ENCODE data around the gene GAPVD1.
"Not testable (repeated sequence)": the region's sequence is repeated elsewhere in the genome, so short reads cannot be mapped to it uniquely, and the experiment has no call there.

Gene GAPVD1, protein sequence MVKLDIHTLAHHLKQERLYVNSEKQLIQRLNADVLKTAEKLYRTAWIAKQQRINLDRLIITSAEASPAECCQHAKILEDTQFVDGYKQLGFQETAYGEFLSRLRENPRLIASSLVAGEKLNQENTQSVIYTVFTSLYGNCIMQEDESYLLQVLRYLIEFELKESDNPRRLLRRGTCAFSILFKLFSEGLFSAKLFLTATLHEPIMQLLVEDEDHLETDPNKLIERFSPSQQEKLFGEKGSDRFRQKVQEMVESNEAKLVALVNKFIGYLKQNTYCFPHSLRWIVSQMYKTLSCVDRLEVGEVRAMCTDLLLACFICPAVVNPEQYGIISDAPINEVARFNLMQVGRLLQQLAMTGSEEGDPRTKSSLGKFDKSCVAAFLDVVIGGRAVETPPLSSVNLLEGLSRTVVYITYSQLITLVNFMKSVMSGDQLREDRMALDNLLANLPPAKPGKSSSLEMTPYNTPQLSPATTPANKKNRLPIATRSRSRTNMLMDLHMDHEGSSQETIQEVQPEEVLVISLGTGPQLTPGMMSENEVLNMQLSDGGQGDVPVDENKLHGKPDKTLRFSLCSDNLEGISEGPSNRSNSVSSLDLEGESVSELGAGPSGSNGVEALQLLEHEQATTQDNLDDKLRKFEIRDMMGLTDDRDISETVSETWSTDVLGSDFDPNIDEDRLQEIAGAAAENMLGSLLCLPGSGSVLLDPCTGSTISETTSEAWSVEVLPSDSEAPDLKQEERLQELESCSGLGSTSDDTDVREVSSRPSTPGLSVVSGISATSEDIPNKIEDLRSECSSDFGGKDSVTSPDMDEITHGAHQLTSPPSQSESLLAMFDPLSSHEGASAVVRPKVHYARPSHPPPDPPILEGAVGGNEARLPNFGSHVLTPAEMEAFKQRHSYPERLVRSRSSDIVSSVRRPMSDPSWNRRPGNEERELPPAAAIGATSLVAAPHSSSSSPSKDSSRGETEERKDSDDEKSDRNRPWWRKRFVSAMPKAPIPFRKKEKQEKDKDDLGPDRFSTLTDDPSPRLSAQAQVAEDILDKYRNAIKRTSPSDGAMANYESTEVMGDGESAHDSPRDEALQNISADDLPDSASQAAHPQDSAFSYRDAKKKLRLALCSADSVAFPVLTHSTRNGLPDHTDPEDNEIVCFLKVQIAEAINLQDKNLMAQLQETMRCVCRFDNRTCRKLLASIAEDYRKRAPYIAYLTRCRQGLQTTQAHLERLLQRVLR (N-terminal part only)

DNA sequence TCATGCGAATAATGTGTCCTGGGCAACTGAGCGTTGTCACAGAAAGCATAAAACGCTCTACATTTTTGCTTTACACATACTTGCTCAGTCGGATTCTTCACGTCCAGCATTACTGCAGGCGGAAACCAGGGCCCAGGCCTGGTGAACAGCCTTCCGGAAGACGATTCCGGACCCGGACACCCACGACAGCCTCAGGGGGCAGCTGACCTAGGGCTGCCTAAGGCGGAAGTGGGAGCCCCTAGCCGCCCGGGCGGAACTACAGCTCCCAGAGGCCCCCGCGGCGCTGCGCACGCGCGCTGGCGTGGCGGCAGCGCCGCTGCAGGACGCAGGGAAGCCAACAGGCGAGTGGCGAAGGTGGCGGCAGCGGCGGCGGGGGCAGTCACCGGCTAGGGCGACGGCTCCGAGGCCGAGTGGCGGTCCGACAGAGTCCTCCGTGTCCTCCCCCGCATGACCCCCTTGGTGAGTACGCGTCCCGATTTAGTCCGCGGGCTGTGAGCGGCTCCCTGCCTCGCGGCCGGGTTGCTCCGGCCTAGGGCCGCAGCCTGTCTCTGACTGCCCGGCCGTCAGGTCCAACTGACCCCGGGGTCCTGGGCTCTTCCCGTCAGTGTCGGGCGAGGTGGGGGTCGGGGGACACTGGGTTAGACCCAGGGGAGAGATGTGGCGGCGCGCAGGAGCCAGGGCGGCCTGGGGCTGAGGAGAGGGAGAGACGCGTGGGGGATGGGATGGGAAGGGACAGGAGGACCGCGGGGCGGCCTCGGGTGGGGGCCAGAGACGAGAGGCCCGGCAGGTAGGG, at the start of gene GAPVD1:
Gene GAPVD1, plus strand, starts transcription at position 326 of the 793 bp plus-strand sequence. CDS start 37,096 bp downstream, outside the sequence.
- Mint-ChIP-seq H3K9me3 (no peaks in the 10 kb centered on the region), H3K4me3 (peak within 1 kb of the TSS; percentile 99), H3K27me3 (peaks cover 9% of the 10 kb centered on the region), H3K36me3 (peaks cover 26% of the 10 kb centered on the region), H3K27ac (peak within 1 kb of the TSS; percentile 85), H3K4me1 (peaks cover 46% of the 10 kb centered on the region)
- DNase-seq = peak; percentile 91
- CTCF ChIA-PET = interaction anchor here (0.6 to 1.7 kb wide), 5 partner anchors 7 to 308 kb away, joined by 3 to 9 read pairs (median 3); partner anchors contain the start of gene HSPA5

DNA sequence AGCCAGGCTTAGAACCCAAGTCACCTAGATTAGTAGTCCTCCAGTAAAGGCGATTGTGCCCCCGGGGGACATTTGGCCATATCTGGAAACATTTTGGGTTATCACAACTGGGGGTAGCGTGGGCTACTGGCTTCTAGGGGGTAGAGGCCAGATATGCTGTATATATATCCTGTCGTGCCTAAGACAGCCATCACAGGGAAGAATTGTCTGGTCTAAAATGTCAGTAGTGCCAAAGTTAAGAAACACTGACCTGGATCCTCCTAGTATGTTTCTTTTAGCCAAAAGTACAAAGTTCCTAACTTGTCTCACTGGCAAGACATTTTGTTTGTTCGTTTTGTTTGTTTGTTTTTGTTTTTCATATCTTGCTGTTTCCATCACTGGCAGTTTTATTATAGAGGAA, 47.4 kb upstream of the GAPVD1 start:
- Mint-ChIP-seq H3K36me3 (peaks cover 25% of the 10 kb centered on the region), H3K27ac (peak overlapping the region; percentile 64), H3K9me3 (no peaks in the 10 kb centered on the region), H3K27me3 (no peaks in the 10 kb centered on the region), H3K4me1 (no peaks in the 10 kb centered on the region), H3K4me3 (no peak overlapping the region)
- CTCF ChIA-PET = no interaction called here
- DNase-seq = no peak

DNA sequence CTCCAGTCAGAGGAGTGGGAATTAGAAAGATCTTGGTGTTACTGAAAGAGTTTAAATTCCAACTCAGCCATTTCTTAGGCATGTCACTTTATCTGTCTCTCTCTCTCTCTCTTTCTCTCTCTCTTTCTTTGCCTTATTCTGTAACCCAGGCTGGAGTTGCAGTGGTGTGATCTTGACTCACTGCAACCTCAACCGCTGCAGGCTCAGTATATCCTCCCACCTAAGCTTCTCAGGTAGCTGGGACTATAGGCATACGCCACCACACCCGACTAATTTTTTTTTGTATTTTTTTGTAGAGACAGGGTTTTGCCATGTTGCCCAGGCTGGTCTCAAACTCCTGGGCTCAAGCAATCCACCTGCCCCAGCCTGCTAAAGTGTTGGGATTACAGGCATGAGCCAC, 43.0 kb upstream of the GAPVD1 start:
- no peaks in the 10 kb centered on the region for H3K27me3 Mint-ChIP-seq
- no peak for DNase-seq
- H3K36me3 Mint-ChIP-seq = peaks cover 19% of the 10 kb centered on the region
- no peak overlapping the region for H3K27ac Mint-ChIP-seq
- no peaks in the 10 kb centered on the region for H3K4me1 Mint-ChIP-seq
- CTCF ChIA-PET = no interaction called here
- no peaks in the 10 kb centered on the region for H3K9me3 Mint-ChIP-seq
- no peak overlapping the region for H3K4me3 Mint-ChIP-seq

DNA sequence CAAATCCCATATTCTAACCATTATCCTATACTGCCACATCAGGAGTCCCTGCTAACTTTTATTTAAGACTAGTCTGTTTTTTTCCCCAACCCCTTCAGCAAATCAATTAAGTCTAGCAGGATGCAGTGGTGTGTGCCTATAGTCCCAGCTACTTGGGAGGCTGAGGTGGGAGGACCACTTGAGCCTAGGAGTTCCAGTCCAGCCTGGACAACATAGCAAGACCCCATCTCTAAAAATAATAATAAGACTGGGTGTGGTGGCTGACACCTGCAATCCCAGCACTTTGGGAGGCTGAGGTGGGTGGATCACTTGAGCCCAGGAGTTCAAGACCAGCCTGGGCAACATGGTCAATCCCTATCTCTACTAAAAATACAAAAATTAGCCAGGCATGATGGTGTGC, 36.8 kb upstream of the GAPVD1 start:
- H3K4me3 Mint-ChIP-seq, H3K27me3 Mint-ChIP-seq, H3K27ac Mint-ChIP-seq, DNase-seq, H3K4me1 Mint-ChIP-seq, CTCF ChIA-PET, H3K9me3 Mint-ChIP-seq: not testable (repeated sequence)
- H3K36me3 Mint-ChIP-seq = peaks cover 13% of the 10 kb centered on the region

DNA sequence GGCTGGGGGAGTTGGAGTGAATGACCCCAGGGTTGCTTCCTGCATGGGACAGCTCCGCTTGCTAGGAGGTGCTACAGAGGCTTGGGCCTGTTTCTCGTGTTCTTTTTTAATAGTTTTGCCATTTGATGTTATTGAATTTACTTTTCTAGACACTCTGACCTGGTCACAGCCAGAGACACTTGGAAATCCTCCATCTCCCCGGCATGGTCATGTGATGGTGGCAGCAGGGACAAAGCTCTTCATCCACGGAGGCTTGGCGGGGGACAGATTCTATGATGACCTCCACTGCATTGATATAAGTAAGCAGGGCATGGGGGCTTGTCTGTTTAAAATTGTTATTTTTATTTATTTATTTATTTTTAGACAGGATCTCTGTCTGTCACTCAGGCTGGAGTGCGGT, 33.9 kb upstream of the GAPVD1 start:
- DNase-seq = no peak
- CTCF ChIA-PET = no interaction called here
- no peak overlapping the region for H3K4me3 Mint-ChIP-seq
- no peaks in the 10 kb centered on the region for H3K9me3 Mint-ChIP-seq
- no peaks in the 10 kb centered on the region for H3K4me1 Mint-ChIP-seq
- H3K36me3 Mint-ChIP-seq = peaks cover 6% of the 10 kb centered on the region
- H3K27ac Mint-ChIP-seq = no peak overlapping the region
- H3K27me3 Mint-ChIP-seq = no peaks in the 10 kb centered on the region

DNA sequence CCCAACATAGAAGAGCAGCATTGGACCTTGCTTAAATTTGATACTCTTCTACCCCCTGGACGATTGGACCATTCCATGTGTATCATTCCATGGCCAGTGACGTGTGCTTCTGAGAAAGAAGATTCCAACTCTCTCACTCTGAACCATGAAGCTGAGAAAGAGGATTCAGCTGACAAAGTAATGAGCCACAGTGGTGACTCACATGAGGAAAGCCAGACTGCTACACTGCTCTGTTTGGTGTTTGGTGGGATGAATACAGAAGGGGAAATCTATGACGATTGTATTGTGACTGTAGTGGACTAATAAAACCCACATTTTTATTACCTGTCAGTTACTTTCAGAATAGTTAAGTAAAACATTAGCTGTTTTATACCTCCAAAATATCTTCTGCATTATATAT, 27.9 kb upstream of the GAPVD1 start:
- Mint-ChIP-seq H3K27ac (no peak overlapping the region), H3K4me1 (peaks cover 34% of the 10 kb centered on the region), H3K4me3 (no peak overlapping the region), H3K36me3 (peaks cover 48% of the 10 kb centered on the region), H3K9me3 (no peaks in the 10 kb centered on the region), H3K27me3 (no peaks in the 10 kb centered on the region)
- CTCF ChIA-PET = interaction anchor here (0.6 kb wide), 1 partner anchor 438 kb away, joined by 3 read pairs; no protein-coding TSS in a partner anchor
- no peak for DNase-seq

DNA sequence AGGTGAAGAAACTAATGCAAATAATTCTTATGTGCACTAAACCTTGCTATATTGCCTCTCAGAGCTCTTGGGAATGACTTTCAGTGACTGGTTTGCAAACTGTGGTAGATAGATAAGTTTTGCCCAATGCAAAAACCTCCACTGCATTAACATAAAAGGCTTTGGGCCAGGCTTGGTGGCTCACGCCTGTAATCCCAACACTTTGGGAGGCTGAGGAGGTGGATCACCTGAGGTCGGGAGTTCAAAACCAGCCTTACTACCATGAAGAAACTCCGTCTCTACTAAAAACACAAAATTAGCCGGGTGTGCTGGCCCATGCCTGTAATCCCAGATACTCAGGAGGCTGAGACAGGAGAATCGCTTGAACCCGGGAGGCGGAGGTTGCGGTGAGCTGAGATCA, 27.5 kb upstream of the GAPVD1 start:
- CTCF ChIA-PET = interaction anchor here (0.6 kb wide), 1 partner anchor 438 kb away, joined by 3 read pairs; no protein-coding TSS in a partner anchor
- not testable (repeated sequence) for H3K27me3 Mint-ChIP-seq, DNase-seq, H3K4me3 Mint-ChIP-seq, H3K27ac Mint-ChIP-seq, H3K9me3 Mint-ChIP-seq
- peaks cover 52% of the 10 kb centered on the region for H3K36me3 Mint-ChIP-seq
- H3K4me1 Mint-ChIP-seq = peaks cover 38% of the 10 kb centered on the region

DNA sequence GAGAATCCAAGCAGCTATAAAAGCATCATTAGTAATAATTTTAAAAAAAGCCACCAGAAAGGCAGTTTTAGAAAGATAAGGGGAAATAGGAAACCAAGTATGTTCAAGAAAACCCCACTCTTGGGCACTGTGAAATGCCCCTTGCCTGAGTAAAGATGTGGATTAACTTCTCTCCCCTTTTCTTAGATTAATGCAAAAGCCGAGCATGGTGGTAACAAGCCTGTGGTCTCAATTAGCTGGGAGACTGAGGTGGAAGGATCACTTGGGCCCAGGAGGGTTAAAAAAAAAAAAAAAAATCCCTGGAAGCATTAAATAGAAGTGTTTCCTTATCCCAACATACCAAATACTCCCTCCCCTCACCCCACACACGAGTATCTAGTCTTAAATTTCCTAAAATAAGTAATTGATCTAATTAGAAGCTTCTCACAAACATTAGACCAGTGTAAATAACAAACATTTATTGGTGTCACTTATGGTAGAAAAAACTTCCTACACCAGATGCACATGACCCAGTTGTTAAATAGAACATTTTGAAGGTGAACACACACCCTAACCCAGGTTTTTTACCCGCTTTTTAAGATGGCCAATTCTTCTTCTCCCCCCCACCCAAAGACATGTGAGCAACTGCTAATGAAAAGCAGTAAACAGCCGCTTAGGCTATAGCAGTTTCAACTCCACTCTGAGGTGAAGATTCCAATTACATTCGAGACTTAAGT, 25.7 kb upstream of the GAPVD1 start:
- Mint-ChIP-seq H3K27me3 (peaks cover under 1% of the 10 kb centered on the region), H3K27ac (no peak overlapping the region), H3K36me3 (peaks cover 67% of the 10 kb centered on the region), H3K9me3 (no peaks in the 10 kb centered on the region), H3K4me3 (peak overlapping the region; percentile 26), H3K4me1 (peaks cover 50% of the 10 kb centered on the region)
- CTCF ChIA-PET = interaction anchor here (0.9 kb wide), 1 partner anchor 125 kb away, joined by 4 read pairs; no protein-coding TSS in a partner anchor
- no peak for DNase-seq

DNA sequence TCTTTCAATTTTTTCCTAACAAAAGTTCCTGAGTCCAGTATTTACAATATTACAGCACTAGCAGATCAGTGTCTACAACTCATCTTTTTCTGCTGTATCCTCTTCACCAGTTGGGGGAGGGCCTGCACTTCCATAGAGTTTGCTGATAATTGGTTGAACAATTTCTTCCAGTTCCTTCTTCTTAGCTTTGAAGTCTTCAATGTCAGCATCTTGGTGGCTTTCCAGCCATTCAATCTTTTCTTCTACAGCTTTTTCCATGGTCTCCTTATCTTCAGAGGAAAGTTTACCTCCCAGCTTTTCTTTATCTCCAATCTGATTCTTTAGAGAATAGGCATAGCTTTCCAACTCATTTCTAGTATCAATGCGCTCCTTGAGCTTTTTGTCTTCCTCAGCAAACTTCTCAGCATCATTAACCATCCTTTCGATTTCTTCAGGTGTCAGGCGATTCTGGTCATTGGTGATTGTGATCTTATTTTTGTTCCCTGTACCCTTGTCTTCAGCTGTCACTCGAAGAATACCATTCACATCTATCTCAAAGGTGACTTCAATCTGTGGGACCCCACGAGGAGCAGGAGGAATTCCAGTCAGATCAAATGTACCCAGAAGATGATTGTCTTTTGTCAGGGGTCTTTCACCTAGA, 25.0 kb upstream of the GAPVD1 start:
- peak overlapping the region; percentile 26 for H3K4me3 Mint-ChIP-seq
- H3K27ac Mint-ChIP-seq, H3K27me3 Mint-ChIP-seq, H3K9me3 Mint-ChIP-seq, DNase-seq: not testable (repeated sequence)
- peaks cover 50% of the 10 kb centered on the region for H3K4me1 Mint-ChIP-seq
- H3K36me3 Mint-ChIP-seq = peaks cover 70% of the 10 kb centered on the region
- CTCF ChIA-PET = interaction anchor here (1.5 kb wide), 1 partner anchor 139 kb away, joined by 3 read pairs; no protein-coding TSS in a partner anchor

DNA sequence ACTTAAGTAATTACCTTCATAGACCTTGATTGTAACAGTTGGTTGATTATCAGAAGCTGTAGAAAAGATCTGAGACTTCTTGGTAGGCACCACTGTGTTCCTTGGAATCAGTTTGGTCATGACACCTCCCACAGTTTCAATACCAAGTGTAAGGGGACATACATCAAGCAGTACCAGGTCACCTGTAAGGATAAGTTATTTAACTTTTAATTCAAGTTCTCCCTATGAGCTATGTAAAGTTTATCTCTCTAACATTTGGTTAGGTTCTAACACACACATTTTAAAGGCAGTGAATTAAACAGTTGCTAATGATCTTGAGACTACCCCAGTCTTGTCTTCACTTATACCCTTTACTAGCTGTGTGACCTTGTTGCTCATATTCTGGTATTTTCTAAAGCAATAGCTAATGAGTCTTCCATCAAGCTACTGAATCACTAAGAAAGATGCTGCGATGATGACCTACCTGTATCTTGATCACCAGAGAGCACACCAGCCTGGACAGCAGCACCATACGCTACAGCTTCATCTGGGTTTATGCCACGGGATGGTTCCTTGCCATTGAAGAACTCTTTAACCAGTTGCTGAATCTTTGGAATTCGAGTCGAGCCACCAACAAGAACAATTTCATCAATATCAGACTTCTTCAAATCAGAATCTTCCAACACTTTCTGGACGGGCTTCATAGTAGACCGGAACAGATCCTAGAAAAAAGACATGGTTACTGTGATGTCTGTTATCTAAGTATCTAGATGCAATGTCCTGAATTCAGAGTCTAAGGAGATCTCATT, 23.3 kb upstream of the GAPVD1 start:
- Mint-ChIP-seq H3K27me3 (peaks cover 4% of the 10 kb centered on the region), H3K9me3 (no peaks in the 10 kb centered on the region), H3K4me3 (peak overlapping the region; percentile 84), H3K27ac (peak overlapping the region; percentile 2), H3K36me3 (peaks cover 68% of the 10 kb centered on the region), H3K4me1 (peaks cover 58% of the 10 kb centered on the region)
- DNase-seq = no peak
- CTCF ChIA-PET = interaction anchor here (1.5 kb wide), 1 partner anchor 137 kb away, joined by 3 read pairs; no protein-coding TSS in a partner anchor

DNA sequence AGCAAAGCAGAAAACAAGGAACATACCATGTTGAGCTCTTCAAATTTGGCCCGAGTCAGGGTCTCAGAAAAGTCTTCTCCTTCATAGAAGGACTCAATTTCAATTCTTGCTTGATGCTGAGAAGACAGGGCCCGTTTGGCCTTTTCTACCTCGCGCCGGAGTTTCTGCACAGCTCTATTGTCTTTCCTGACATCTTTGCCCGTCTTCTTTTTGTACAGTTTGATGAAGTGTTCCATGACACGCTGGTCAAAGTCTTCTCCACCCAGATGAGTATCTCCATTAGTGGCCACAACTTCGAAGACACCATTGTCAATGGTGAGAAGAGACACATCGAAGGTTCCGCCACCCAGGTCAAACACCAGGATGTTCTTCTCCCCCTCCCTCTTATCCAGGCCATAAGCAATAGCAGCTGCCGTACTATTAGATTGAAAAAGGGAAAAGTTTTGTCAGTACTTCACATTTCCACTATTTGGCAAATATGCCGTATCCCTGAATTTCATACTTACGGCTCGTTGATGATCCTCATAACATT, 22.6 kb upstream of the GAPVD1 start:
- Mint-ChIP-seq H3K27ac (peak overlapping the region; percentile 2), H3K36me3 (peaks cover 63% of the 10 kb centered on the region), H3K4me1 (peaks cover 58% of the 10 kb centered on the region), H3K9me3 (no peaks in the 10 kb centered on the region), H3K4me3 (peak overlapping the region; percentile 84), H3K27me3 (peaks cover 4% of the 10 kb centered on the region)
- no peak for DNase-seq
- CTCF ChIA-PET = no interaction called here

Measured in activated naive CD4-positive, alpha-beta T cell treated with anti-CD3 and anti-CD28 coated beads, Interleukin-2, amount 10 ng/mL, durations not matched to agents 7 days and 5 days (primary cell).